ENCODE results near the gene PPP1R12B. TPM values are rescaled to one million over a fixed set of nuclear protein-coding genes. Genes with fewer than 3 reads are reported as not detected.

PPP1R12B gene
- total RNA-seq, 4 donors from 2014 or later, result 68.1 to 153 (median 116) TPM

DNA sequence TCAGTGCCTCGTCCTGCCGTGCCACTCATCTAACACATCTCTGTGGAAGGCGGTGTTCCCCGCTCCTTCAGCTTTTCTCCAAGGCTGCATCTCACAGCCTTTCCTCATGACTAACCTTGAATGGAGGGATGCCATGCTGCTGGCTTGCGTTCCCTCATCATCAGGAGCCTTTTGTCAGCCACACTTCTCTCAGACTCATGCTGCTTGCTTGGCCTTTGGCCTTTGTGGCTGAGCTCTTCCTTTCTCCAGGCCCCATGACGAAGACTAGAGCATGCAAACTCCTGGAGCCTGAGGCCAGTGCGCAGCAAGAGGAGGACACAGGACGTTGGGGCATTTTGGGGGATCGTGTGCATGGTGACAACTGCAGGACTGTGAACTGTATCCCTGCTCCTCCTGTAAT lies 291.0 kb downstream of the PPP1R12B start:
- WGBS, 2 donors, result 80 to 85% methylated on average over 9 of the region's 9 CpGs
- no peaks in the 10 kb centered on the region for H3K9me3 ChIP-seq
- peaks cover 0 to 24% (median 19%) of the 10 kb centered on the region in 4 donors for H3K4me1 ChIP-seq
- TF ChIP-seq POLR2A (IDR thresholded peaks at IDR 0.05) (no peak), CTCF (IDR thresholded peaks at IDR 0.05) (no peak), EP300 (IDR thresholded peaks at IDR 0.05) (no peak)
- peaks cover 2 to 86% of the 10 kb centered on the region in 2 donors for H3K27me3 ChIP-seq
- no peak for DNase-seq (ENCODE audit: low spot score in 2 of 2)
- no peak overlapping the region for H3K27ac ChIP-seq
- H3K4me3 ChIP-seq, result no peak overlapping the region
- no peaks in the 10 kb centered on the region for H3K36me3 ChIP-seq

GRCh38 chr1:202642212-202642611 lies 293.7 kb downstream of the PPP1R12B start:
- H3K36me3 ChIP-seq, result no peaks in the 10 kb centered on the region
- WGBS, 2 donors, result 48 to 55% methylated on average over 12 of the region's 20 CpGs
- H3K4me1 ChIP-seq, result peaks cover 0 to 26% (median 19%) of the 10 kb centered on the region in 4 donors
- peak overlapping the region in 1 of 4 donors; percentile 43 for H3K4me3 ChIP-seq
- TF ChIP-seq CTCF (IDR thresholded peaks at IDR 0.05) (no peak), POLR2A (IDR thresholded peaks at IDR 0.05) (no peak), EP300 (IDR thresholded peaks at IDR 0.05) (no peak)
- peaks cover 2 to 96% of the 10 kb centered on the region in 2 donors for H3K27me3 ChIP-seq
- no peak for DNase-seq (ENCODE audit: low spot score in 2 of 2)
- no peaks in the 10 kb centered on the region for H3K9me3 ChIP-seq
- H3K27ac ChIP-seq, result no peak overlapping the region

Small RNA genes within 50 kb of the gene (small RNA-seq; reads per million reads assigned to genes)
- not detected for gene AC099336.2
- gene RF00156, result not detected
- not detected for gene RNU6-89P

Other genes with a start within 250 kb of the PPP1R12B start
- 10 to 100 TPM; 13.8 to 26.3 (median 24.3) TPM for gene GPR37L1, start 225.8 kb upstream of the PPP1R12B start, total RNA-seq
- gene ARL8A, start 204.0 kb upstream of the PPP1R12B start, total RNA-seq, result 10 to 100 TPM; 35.0 to 64.5 (median 49.3) TPM
- gene PTPN7, start 188.1 kb upstream of the PPP1R12B start, total RNA-seq, result 10 to 100 TPM in 1 of 4 donors, 1 to 10 TPM in 3; 1.2 to 13.8 (median 6.8) TPM
- under 1 TPM in 1 of 4 donors, not detected in 3; 0.42 TPM for gene LGR6, start 154.9 kb upstream of the PPP1R12B start, total RNA-seq
- 1 to 10 TPM in 3 of 4 donors, under 1 TPM in 1; 0.87 to 2.7 (median 1.7) TPM for gene UBE2T, start 6.8 kb upstream of the PPP1R12B start, total RNA-seq